HL-60 (cell line): ENCODE data around the gene LMO3.

Experiments
- POLR2AphosphoS5 ChIP-seq: IDR thresholded peaks from 2 replicates; pipeline ENCODE4 v1.6.1; 2012; ENCODE audit warnings: low read depth
- TF ChIP-seq, protein P1 (sequence below): IDR thresholded peaks from one replicate; pipeline ENCODE4 v1.5.1; 2011; ENCODE audit warnings: low read length, control low read depth, inconsistent platforms; ENCODE audit not compliant: insufficient read depth
- TF ChIP-seq, protein P2 (sequence below): IDR thresholded peaks from 2 replicates; pipeline ENCODE4 v1.6.1; 2012; ENCODE audit warnings: low read depth; ENCODE audit not compliant: insufficient replicate concordance

DNA sequence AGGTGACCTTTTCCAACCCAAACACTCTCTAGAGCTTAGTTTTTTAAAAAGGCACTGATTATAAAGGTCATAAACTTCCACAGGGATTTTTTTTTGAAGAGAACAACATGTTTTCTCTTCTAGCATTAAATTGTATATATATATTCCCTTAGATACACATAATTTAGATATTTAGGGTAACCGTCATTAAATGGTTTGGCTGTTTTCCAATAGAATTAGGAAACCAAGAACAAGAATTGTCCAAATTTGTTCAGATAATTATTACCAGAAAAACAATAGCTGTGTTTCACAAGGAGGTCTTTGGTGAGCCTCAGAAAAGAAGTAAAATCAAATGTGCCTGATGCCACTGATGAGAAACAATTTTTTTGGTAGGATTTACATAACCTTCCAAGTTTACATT lies 26.9 kb downstream of the LMO3 start:
- TF ChIP-seq, protein P1, sequence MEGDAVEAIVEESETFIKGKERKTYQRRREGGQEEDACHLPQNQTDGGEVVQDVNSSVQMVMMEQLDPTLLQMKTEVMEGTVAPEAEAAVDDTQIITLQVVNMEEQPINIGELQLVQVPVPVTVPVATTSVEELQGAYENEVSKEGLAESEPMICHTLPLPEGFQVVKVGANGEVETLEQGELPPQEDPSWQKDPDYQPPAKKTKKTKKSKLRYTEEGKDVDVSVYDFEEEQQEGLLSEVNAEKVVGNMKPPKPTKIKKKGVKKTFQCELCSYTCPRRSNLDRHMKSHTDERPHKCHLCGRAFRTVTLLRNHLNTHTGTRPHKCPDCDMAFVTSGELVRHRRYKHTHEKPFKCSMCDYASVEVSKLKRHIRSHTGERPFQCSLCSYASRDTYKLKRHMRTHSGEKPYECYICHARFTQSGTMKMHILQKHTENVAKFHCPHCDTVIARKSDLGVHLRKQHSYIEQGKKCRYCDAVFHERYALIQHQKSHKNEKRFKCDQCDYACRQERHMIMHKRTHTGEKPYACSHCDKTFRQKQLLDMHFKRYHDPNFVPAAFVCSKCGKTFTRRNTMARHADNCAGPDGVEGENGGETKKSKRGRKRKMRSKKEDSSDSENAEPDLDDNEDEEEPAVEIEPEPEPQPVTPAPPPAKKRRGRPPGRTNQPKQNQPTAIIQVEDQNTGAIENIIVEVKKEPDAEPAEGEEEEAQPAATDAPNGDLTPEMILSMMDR = no peak
- TF ChIP-seq POLR2AphosphoS5 = no peak
- TF ChIP-seq, protein P2, sequence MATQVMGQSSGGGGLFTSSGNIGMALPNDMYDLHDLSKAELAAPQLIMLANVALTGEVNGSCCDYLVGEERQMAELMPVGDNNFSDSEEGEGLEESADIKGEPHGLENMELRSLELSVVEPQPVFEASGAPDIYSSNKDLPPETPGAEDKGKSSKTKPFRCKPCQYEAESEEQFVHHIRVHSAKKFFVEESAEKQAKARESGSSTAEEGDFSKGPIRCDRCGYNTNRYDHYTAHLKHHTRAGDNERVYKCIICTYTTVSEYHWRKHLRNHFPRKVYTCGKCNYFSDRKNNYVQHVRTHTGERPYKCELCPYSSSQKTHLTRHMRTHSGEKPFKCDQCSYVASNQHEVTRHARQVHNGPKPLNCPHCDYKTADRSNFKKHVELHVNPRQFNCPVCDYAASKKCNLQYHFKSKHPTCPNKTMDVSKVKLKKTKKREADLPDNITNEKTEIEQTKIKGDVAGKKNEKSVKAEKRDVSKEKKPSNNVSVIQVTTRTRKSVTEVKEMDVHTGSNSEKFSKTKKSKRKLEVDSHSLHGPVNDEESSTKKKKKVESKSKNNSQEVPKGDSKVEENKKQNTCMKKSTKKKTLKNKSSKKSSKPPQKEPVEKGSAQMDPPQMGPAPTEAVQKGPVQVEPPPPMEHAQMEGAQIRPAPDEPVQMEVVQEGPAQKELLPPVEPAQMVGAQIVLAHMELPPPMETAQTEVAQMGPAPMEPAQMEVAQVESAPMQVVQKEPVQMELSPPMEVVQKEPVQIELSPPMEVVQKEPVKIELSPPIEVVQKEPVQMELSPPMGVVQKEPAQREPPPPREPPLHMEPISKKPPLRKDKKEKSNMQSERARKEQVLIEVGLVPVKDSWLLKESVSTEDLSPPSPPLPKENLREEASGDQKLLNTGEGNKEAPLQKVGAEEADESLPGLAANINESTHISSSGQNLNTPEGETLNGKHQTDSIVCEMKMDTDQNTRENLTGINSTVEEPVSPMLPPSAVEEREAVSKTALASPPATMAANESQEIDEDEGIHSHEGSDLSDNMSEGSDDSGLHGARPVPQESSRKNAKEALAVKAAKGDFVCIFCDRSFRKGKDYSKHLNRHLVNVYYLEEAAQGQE = no peak
